IPS-NIHi11 (cell line): Measurements from ENCODE around the gene GPC3.
"Not testable (repeated sequence)": the region's sequence is repeated elsewhere in the genome, so short reads cannot be mapped to it uniquely, and the experiment has no call there.

ENCODE experiments used
- DNase-seq: peaks from one replicate; pipeline ENCODE4 v3.0.0; 2012; ENCODE audit warnings: mixed read lengths, low spot score

GPC3 gene

DNA sequence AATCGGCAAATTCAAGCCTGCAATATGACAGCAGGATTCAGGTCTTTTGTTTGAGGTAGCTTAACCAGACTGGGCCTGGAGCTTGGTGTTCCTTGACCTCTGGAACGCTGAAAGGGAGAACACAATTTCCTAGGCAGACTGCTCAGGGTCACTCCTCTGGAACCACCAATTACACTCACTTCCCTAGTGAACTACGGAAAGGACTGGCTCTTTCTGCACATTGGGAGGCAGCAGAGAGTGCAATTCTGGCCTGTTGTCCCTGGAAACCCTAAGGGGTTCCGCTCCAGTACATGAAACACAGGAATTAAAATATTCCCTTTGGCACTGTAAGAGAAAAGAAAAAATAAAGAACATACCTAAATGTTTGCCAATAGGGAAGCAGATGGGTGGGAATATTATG, 58.6 kb downstream of the GPC3 start:
- no peak for DNase-seq

DNA sequence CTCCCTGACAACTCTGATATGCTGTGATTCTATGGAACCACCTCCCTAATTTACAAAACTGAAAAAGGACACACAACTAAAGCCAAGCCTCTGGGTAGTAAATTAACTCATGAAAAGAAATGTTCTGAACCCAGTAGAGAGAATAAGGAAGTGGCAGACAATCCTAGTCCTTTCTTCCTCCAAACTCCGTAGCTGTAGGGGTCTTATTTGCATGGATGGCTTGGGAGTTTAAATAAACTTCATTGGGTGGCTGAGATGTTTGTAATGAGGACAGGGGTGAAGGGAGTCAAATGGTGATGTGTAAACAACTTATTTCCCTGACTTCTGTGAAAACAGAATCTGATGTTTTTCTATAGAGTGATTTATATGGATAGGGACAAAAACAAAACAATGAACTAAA, 59.3 kb downstream of the GPC3 start:
- no peak for DNase-seq

DNA sequence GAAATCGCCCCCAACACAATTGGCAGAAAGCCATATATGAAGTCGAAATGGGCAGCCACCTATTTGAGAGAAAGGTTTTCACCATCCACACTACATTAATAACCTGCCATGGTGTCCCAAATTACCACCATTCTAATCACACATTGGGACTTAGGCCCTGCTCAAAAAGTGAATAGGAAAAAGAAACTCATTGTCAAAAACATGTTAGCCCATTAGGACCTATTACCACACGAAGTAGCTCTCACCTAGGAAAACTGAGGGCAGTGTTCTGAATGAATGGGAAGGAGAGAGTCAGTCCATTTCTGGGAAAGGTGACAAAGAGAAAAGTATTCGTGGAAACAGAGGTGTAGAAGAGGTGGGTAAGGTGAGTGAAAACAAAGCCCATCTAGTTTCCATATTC, 60.8 kb downstream of the GPC3 start:
- DNase-seq: no peak

DNA sequence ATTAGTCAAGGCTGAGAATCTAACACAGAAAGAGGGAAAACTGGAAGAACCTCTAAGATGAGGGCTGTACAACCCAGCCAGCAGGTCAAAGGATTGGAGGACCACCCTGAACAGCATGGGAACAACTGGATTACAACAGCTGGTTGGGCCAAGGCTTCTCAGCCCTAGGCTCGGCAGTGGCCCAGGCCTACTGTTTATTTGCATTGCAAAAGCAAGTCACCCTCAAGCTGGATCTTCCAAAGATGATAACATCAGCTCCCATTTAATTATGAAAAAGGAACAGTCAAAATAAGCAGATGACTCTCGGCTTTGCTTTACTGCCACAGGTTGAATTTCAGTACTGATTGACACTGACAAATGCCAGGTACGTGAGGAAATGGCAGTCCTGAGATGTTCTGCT, 61.8 kb downstream of the GPC3 start:
- no peak for DNase-seq

DNA sequence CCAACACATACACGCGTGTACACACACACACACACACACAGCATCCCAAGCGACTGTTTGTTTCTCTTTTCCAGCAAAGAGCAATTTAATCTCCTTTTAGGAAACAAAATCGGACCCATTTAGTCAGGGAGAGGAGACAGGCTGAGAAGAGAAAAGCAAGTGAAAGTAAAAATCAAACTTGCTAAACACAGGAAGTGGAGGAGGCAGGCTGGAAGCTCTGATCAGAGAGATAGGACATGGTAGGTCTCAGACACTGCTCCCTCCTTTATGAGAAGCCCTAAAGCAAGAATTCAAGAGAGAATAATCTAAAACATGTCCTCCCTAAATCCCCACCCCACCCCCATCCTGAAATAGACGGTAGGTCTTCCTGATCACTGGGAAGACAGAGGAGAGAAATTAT, 62.3 kb downstream of the GPC3 start:
- DNase-seq: no peak

DNA sequence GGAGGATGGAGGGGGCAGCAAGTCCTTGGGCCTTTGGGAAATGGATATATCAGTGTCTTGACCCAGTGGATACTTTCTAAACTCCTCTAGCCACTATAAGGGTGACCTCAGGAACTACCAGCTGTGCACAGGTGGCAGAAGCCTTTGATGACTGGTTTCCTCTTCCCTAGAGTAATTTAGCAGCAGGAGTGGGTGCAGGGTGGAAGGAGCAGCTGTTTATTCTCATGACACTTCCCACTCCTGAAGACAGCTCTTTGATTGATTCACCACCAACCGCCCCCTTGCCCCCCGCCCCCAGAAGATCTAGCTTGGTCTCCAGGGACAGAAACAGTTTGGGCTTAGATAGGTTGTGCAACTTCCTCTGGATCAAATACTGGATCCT, 63.0 kb downstream of the GPC3 start:
- DNase-seq: no peak

DNA sequence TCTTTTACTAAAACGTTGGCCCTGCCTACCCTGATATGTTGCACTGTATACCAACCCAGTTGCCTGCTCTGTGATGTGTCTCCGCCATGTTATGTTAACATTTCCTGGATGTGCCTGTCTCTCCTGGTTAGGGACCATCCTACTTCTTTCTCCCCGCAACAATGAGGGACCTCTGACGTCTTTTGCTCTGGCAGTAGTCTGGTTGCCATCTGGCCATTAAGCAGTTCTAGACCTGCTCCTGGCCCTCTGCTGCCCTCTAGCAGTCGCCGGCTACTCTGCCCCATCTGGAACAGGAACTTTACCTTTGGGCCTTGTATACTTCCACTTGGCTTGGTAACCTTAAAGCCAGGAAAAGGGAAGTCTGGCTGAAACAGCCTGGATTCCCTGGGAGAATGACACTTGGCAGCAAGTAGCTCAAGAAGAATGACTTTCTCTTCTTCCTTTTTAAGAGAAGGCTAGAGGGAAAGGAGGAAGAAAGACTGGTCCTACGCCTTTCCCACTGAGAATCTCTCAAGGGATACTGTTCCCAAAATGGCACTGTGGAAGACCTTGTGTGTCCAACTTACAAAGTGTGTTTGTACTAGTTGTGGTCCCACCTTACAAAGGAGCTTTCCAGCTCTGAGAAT, 63.5 kb downstream of the GPC3 start:
- DNase-seq: peak; percentile 32

DNA sequence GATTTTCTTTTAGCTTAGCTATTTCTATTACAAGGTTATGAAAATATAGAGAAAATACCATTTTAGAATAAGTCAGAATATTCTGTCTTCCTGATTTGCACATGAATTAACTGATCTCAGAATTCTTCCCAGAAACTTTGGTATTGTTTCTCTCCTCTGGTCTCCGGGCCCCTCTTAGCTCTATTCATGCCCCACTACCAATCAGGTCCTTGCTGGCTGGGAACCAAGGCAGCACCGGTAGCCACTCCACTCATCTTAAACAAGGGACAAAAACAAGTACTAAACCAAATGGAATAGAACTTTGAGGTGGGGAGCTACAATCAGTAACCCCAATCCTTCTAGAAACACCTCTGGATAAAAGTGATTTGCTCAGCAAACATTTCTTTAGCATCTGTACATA, 64.3 kb downstream of the GPC3 start:
- no peak for DNase-seq

DNA sequence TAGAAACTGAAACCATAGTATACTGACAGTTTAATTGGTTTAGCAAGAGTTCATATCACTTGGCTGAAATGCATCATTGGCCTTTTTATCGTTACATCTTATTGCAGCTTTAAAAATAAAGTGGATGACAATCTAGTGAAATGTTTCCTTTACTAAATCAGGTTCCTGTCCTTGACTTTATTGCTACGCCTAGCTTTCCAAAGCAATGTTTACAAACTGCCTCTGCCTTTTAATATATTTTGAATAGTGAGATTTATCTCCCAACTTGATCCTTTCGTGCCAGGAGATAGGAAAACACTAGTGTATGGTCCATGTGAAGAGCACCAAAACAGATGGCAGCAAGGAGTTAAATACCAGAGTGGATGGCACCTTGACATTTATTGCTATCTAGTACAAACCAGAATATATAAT, 67.0 kb downstream of the GPC3 start:
- DNase-seq: no peak

DNA sequence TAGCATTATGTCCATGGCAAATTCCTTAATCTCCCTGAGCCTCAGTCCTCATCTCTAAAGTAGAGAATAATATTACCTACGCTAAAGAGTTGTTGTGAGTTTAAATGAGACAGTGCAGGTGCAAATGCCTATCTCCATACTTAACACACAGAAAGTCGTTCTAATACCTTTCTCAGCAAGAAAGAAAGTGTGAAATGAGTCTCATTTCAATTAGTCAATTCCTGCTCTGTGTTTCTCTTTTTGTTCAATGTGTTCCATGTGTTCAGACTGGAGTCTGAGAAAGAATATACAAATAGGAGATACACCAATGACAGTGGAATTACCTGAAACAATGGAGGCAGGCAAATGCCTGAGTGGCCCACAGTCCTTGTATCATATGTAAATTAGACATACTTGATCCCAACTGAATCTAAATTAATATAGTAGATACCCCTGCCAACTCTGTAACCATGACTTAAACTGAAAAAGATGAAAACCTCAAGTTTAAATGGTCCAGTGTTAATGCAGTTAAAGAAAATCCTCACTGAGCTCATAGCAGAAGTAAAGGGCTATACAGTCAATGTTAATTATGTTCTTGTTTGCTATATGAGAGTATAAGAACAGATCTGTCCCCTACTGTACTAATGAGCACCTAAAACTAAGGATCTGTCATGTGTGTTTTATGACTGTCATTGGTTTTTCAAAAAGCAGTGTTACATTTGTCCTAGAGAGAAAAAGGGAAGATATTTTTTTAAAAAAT, 68.2 kb downstream of the GPC3 start:
- DNase-seq: no peak

DNA sequence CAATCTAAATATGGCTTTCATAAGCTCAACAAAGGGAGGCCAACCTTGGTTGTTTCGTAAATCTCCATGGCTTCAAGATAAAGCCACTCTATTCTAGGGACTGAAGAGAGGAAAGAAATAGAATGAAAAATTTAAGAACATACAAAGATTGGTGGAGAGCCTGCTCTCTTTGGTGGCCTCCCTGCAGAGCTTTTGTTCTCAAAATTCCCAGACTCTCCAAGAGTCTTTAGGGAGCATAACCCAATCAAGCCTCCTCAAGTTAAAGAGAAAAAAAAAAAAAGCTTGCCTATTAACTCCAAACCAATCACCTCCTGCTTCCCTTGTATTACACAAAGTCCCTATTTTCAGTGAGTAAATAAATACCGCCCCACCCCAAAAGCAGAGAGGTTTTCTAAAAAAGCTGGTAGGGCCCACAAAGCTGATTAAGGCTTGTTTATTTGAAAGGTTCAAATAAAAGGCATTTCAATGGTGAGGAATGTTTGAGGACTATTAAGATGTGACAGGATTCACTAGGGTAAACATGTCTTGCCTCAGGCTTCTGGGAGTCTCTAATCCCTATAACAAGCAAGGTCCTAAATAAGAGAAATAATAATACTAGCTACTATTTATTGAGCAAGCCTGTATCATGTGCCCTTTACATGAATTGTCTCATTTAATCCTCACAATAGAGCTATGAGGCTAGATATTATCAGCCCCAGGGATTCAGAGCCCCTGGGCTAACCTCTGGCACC, 71.6 kb downstream of the GPC3 start:
- DNase-seq: no peak

DNA sequence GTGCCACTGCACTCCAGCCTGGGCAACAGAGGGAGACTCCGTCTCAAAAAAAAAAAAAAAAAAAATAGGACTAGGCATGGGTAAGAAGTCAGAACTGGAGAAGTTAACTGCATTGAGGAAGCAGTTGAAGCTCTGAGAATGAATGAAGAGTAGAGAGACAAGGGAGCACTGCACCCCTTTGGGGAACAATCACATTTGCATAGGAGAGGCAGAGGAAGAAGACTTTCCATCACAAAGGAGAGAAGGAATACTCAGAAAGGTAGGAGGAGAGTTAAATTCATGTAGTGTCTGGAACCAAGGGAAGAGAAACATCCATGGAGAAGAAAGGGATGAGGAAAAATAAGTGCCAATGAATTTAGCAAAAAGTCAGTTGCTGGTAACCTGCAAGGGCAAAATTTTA, 72.4 kb downstream of the GPC3 start:
- no peak for DNase-seq

DNA sequence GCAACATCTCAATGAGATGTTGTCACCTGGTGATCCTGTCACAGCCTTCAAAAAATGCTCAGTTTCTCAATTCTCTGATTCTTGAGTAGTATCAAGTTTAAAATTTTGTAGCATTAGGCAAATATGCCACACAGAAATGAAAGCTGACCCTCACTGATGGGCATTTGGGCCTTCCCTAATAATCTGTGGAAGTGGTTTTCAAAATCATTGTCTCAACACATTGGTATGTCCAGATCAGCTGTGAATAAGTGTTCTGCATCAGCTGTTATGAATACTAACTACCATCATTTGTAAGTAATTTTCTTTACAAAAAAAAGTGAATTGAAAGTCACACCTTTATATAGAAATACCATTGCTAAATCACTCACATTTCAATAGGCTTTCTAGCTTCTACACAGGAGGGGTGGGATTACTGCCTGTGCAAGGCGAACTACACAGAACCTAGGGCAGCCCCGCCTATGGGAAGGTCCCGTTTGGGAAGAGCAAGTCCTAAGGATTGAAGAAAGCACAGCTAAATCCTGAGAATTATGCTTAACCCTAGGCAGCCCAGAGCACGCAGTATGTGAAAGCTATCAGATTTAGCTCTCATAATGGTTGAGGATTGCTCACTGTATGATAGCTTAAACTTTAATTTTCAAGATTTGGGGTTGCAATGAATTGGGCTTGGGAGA, 73.4 kb downstream of the GPC3 start:
- no peak for DNase-seq

DNA sequence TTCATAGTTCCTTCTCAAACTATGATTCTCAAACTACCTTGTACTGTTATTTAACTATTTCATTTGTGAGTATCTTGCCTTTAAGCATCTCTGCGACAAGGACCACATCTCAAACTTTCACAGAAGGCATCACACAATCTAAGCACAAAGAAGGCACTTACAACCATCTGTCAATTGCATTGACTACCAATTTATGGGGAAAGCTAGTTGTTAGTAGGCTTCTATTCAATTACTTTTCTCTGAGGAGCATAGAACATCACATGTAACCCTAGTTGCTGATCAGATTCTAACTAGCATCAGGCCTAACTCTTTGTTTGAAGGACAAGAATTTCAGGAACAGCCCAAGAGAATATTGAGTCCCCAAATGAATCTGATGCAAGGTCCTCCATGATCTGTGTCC, 74.9 kb downstream of the GPC3 start:
- no peak for DNase-seq

DNA sequence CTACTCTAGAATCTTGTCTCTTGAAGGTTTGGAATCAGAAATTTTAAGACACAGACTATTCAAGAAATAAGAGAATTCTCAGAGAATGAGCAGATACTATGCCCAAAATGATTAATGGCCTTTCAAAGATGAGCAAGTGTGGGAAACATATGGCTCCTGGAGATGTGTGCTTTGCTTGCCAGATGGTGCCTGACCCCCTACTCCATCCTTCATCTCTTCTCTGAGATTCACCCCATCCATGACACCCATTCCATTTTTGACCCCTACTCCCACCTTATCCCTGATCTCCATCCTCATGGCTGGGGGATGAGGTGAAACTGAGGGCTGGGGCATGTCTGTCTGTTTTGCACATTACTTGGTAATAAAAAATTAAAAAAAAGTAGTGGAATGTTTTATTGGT, 75.5 kb downstream of the GPC3 start:
- no peak for DNase-seq

DNA sequence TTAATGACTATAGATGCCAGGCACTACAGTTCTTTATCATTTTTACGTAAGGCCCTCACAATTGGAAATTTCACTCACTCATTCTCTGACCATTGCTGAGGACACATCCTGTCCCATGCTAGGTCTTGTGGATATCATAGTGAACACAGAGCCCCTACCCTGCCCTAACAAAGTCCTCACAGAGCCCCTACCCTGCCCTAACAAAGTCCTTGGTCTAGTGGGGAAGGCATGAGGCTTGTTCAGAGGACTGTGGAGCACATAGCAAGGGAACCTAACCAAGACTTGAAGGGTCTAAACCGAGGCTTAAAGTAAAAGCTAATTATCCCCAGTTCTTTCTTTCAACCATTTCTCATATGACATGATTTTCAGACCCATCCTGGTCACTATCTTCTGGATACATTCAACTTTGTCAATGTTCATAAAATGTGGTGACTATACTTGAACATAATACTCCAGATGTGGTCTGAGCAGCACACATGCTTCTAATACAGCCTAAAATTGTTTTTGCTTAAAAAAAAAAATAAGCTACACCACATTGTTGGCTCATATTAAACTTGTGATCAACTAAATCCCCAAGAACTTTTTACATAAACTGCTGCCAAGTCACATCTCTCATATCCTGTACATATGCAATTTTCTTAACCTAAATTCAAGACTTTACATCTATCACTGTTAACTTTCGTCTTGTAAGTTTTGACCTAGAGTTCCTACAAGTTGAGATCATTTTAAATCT, 77.0 kb downstream of the GPC3 start:
- no peak for DNase-seq

DNA sequence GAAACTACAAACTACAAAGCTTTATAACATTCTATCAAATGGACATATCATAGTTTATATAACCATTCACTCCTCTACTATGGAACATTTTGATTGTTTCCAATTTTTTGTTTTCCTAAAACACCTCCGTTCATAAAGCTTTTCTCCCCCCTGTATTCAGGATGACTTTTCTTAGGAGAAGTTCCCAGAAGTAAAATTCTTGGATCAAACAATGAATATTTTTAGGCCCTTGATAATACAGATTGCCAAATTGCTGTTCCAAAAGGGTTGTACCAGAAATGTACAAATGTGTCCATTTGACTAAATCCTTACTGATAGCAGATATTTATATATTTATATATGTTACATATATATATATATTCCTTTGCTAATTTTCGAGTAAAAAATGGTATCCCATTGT, 77.8 kb downstream of the GPC3 start:
- no peak for DNase-seq

DNA sequence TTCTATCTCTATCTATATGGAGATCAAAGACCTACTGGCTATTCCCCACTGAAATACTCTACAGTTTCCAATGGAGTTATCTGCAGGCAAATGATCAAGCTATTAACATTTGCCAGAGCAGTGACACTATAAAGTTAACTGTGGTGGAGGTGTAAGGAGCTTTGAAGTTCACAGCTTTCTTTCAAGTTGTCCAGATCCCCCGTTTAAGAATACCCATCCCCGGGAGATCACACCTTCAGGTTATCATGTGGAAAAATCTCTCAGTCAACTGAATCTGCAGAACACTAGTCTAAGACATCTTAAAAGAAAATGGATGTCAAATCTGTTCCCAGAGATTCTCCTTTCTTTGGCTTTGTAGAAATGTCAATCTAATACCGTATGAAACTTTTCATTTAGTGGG, 80.1 kb downstream of the GPC3 start:
- DNase-seq: no peak

DNA sequence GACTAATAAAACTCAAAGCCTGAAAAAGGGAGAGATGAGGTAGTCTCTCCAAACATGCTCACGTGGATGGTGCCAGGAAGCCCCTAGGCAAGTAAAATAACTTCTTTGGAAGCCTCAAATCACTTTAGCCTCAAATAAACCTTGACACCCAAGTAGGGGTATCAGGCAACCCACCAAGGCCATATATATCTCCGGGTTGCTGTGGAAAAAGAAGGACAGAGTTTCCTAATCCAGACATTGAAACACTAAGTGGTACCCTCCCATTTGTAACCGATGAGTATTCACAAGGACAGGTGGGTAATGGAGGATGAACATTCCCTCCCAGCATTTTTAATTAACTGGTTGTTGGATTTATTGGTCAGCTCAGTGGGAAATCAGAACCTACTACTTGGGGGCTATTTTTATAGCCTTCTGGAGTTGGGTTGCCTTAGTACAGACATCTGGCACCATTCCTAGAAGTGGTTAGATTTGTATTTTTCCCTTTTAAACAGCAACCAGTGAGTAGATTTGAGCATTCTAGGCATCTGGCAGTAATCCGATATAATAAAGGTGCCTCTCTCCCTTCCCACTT, 87.7 kb downstream of the GPC3 start:
- DNase-seq: no peak

DNA sequence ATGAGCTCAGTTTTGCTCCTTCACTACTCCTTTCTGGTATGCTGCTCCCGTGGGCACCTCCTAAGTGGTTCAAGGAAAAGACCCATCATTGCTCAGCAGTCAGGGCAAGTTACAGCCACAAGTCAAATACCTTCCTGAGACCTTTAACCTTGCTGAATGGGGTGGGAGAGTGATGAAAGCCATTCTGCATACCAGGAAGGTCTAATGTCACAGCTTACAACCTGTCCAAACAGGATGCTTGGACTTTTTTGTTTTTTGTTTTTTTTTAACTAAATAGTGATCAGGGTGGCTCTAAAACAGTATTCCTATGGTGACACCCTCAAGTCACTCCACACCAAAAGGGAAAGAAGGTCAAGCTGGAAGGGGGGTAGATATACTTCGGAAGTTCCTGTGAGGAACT, 93.1 kb downstream of the GPC3 start:
- DNase-seq: no peak

DNA sequence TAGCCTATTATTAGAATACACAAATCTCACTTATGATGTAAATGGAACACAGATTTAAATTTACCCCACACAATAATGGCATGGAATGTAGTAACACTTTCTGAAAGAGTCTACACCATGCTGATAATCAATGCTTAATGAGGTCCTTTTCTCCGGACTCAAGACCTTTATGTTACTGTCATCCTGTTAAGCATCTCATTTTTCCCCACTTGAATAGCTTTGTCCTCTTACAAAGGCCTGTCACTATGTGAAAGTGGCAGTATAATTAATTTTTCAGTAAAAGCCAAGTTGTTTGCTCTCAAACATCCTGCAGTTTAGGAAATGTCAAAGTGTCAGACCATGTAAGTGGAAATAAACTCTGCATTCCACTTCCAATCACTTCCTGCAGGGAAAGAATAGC, 96.4 kb downstream of the GPC3 start:
- DNase-seq: no peak

DNA sequence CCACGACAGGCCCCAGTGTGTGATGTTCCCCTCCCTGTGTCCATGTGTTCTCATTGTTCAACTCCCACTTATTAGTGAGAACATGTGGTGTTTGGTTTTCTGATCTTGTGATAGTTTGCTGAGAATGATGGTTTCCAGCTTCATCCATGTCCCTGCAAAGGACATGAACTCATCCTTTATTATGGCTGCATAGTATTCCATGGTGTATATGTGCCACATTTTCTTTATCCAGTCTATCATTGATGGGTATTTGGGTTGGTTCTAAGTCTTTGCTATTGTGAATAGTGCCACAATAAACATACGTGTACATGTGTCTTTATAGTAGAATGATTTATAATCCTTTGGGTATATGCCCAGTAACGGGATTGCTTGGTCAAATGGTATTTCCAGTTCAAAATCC, 97.3 kb downstream of the GPC3 start:
- not testable (repeated sequence) for DNase-seq
